ENCODE data around the gene ZNF700.
"Not testable (repeated sequence)": the region's sequence is repeated elsewhere in the genome, so short reads cannot be mapped to it uniquely, and the experiment has no call there.

ZNF700 gene

DNA sequence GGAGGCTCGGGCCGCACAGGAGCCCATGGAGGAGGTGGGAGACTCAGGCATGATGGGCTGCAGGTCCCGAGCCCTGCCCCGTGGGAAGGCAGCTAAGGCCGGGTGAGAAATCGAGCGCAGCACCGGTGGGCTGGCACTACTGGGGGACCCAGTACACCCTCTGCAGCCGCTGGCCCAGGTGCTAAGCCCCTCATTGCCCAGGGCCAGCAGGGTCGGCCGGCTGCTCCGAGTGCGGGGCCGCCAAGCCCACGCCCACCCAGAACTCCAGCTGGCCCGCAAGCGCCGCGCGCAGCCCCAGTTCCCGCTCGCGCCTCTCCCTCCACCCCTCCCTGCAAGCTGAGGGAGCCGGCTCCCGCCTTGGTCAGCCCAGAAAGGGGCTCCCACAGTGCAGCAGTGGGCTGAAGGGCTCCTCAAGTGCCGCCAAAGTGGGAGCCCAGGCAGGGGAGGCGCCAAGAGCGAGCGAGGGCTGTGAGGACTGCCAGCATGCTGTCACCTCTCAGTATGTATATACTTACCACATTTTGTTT lies 16.5 kb downstream of the ZNF700 start:
- DNase-seq, result not testable (repeated sequence)

DNA sequence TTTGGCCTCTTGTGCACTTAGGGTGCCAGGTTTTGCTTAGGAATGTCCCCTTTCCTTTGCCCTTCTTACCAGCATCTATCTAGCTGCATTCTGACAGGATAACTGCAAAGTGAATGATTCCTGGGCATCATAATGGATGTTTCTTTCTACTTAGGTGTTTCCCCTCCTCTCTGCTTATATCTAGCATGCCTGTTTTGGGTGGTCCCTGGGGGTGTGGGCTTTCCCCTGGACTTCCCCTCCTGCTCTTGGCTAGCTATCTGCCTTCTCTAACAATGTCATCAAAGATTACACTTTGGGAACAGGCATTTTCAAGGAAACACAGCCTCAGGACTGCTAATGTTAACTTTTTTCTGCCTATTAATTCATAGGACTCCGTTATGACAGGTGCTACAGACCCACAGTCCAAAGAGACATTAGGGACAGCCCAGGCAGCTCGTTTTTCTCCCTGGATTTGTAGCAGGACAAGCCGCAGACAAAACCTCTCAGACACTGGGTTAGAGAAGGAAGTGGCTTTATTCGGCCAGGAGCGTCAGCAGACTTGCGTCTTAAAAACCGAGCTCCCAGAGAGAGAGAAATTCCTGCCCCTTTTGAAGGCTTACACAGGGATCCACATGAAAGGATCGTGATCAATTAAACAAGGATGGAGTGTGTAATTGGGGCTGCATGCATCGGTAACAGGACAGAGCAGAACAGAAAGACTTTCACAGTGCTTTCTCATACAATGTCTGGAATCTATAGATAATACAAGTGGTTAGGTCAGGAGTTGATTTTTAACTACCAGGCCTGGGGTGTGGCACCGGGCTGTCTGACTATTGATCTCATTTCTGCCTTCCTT lies 17.3 kb downstream of the ZNF700 start:
- no peak for DNase-seq

GRCh38 chr19:11942843-11943108 lies 17.9 kb downstream of the ZNF700 start:
- DNase-seq, result no peak

- DNase-seq, result no peak
These were observed 19.7 kb downstream of the ZNF700 start for GRCh38 chr19:11944656-11945055.

- DNase-seq, result no peak
These were observed 23.7 kb downstream of the ZNF700 start for GRCh38 chr19:11948646-11949045.

GRCh38 chr19:11949201-11949600 lies 24.3 kb downstream of the ZNF700 start:
- DNase-seq, result peak in 1 of 5 donors; percentile 23

- DNase-seq, result not testable (repeated sequence)
These were observed 24.7 kb downstream of the ZNF700 start for GRCh38 chr19:11949614-11950080.

GRCh38 chr19:11950312-11950711 lies 25.4 kb downstream of the ZNF700 start:
- no peak for DNase-seq

- DNase-seq, result peak; percentile 36 to 69 (median 56)
These were observed 38.9 kb downstream of the ZNF700 start for GRCh38 chr19:11963566-11964355.

DNA sequence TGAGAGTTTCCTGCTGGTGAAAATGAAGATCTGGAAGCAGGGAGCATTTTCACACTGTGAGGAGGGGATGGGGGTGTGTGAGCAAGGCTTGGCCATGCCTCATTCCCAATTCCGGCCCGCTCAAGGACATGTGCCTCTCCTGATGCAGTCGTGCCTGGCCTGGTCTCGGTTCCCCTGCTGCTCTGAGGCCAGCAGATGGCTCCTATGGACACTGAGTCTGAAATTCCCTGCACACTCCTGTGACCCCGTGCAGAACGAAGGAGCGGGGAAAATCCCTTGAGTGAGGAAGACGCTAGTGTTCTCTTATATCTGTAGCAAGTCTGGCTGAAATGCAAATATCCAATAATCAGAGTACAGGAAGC lies 39.6 kb downstream of the ZNF700 start:
- DNase-seq, result no peak

GRCh38 chr19:11964858-11965645 lies 40.1 kb downstream of the ZNF700 start, which contains the start of gene ZNF763:
ZNF763 (plus strand) TSS chr19:11965040; CDS start chr19:11965209, 169 bp downstream.
- DNase-seq, result peak; percentile 76 to 89 (median 81)

GRCh38 chr19:11970174-11970573 lies 45.3 kb downstream of the ZNF700 start:
- no peak for DNase-seq

DNA sequence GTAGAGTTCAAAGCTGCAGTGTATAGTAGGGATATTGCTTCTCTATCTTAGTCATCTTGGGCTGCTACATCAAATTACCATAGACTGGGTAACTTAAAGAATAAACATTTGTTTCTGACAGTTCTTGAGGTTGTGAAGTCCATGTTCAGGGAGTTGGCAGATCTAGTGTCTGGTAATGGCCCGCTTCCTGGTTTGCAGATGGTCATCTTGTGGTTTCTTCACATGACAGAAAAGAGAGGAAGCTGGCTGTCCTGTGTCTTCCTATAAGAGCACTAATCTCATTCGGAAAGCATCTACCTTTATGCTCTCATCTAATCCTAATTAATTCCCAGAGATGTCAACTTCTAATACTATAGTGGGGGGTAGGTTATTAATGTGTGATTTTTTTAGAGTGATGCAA lies 46.1 kb downstream of the ZNF700 start:
- no peak for DNase-seq

DNA sequence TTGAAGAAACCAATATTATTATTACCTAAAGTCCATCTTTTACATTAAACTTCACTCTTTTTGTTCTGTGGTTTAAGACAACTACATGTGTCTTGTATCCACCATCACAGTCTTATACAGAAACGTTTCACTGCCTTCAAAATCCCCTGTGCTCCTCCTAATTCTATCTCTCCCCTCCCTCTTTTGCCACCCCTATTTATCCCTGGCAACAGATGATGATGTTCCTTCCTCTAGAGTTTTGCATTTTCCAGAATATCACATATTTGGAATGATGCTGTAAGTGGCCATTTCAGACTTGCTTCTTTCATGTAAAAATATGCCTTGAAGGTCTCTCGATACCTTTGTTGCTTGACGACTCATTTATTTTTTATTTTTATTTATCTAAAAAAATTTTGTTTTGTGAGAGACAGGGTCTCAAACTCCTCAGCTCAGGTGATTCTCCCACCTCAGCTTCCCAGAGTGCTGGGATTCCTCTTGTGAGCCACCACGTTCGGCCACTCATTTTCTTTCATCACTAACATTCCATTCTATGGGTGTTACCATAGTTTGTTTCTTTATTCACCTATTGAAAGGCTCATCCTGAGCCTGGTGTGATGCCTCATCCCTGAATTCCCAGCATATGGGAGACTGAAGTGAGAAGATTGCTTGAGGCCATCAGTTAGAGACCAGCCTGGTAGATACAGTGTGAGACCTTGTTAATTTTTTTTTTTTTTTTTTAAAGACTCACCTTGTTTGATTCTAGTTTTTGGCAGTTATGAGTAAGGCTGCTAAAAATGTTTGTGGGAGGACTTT lies 48.3 kb downstream of the ZNF700 start:
- DNase-seq, result no peak

DNA sequence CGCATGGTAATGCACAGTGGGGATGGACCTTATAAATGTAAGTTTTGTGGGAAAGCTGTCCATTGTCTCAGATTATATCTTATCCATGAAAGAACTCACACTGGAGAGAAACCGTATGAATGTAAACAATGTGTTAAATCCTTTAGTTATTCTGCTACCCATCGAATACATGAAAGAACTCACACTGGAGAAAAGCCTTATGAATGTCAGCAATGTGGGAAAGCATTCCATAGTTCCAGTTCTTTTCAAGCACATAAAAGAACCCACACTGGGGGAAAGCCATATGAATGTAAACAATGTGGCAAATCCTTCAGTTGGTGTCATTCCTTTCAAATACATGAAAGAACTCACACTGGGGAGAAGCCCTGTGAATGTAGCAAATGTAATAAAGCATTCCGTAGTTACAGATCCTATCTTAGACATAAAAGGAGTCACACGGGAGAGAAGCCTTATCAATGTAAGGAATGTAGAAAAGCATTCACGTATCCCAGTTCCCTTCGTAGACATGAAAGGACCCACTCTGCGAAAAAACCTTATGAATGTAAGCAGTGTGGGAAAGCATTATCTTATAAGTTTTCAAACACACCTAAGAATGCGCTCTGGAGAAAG lies 53.7 kb downstream of the ZNF700 start:
- no peak for DNase-seq

- DNase-seq, result no peak
These were observed 54.6 kb downstream of the ZNF700 start for GRCh38 chr19:11979527-11979926.

- no peak for DNase-seq
These were observed 57.6 kb downstream of the ZNF700 start for GRCh38 chr19:11982526-11982925.

DNA sequence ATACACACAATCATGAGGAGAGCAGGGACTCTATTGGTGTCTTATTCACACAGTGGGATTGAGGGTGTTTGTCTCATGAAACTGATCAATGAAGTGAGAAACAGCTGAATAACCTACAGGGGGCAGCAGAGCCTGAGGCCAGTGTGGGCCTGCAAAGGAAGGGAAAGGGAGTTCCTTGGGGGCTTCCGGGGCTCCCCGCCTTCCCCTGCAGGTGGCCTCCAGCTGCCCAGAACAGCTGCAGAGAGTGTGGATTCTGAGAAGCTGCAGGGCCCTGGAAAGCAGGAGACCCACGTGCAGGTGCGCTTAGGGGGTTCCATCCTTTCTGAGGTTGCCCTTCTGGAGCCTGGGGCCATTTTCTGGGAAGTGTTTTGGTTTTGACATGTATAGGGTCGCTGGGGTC lies 60.1 kb downstream of the ZNF700 start:
- DNase-seq, result no peak

DNA sequence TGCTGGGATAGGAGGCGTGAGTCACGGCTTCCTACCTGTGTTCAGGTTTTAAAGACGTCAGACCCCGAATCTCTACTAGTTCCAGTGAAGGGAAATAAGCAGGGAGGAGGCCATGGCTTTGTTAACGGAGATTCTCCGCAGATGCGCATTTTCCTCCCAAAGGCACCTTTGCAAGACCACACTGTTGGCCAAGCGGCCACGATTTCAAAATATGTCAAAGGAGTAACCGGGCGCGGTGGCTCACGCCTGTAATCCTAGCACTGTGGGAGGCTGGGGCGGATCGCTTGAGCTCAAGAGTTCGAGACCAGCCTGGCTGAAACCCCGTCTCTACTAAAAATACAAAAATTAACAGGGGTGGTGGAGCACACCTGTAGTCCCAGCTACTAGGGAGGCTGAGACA lies 61.8 kb downstream of the ZNF700 start:
- DNase-seq, result no peak

DNA sequence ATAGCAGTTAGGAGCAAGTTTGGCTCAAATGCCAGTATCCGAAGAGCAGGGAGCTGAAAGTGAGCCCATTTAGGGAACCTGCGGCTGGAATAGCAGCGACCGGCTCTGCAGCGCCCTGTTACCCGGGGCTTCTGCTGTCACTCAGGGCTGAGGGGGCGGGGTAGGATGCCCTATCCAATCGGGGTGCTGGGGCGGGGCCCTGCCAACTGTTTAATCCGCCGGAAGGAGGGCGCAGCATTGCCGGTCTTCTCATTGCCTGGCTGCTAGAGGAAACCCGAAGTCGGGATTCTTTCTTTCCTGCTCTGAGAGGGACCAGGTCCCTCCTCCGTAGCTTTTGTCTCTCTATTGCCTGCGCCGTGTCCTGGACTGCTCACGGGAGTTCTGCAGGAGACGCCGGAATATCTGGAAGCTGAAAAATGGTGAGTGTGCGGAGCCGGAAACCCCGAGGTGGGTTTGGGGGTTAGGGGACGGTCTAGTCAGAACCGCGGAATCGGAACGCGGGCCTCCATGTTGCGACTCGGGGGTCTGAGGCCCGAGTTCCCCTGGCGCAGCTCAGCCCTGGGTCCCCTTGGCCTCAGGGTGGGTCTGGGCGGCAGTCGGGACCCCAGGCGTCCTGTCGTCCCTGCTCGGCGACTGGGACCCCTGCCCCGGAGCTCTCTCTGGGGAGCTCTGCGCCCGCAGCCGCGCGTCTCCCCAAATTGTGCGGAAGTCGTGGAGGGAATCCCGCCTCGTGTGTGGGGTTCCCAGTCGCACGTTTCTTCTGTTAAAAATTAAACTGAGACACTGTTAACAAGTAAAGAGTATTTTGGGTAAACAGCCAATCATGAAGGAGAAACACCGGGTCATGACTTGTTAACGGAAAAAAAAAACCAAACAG lies 62.7 kb downstream of the ZNF700 start:
- peak; percentile 78 to 90 (median 85) for DNase-seq

DNA sequence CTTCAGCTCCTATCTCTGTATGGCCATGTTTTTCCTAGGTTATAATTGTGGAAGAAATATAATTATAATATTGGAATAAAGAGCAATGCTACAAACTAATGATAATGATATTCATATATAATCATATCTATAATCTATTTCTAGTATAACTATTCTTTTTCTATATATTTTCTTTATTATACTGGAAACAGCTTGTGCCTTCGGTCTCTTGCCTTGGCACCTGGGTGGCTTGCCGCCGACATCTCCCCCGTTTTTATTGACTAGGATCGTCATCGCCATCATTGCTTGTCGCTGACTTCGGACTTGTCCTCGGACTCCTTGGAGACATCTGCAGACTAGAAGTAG lies 64.2 kb downstream of the ZNF700 start:
- DNase-seq, result no peak

Measured in T-helper 1 cell (primary cell).